K562 (cell line): ENCODE data around the gene WDR31. TPM values are rescaled to one million over a fixed set of nuclear protein-coding genes. Genes with fewer than 3 reads are reported as not detected.
A peak's percentile ranks its signal among the peaks of the same experiment; 100 is the strongest.

Source experiments
- DPF2 ChIP-seq: fragments of 450-650 bp; IDR thresholded peaks from 2 replicates; pipeline ENCODE4 v1.6.1; 2016
- IRF2 ChIP-seq: sonication (generic); formaldehyde crosslinking; IDR thresholded peaks from 2 replicates; pipeline ENCODE4 v1.8.1; 2022; ENCODE audit warnings: mild to moderate bottlenecking, missing genetic modification reagents
- NCOA6 ChIP-seq: fragments of 450-650 bp; IDR thresholded peaks from 2 replicates; pipeline ENCODE4 v1.6.1; 2017; ENCODE audit warnings: mild to moderate bottlenecking
- PHF21A ChIP-seq: fragments of 450-650 bp; IDR thresholded peaks from 2 replicates; pipeline ENCODE4 v1.6.1; 2017; ENCODE audit warnings: low read depth, borderline replicate concordance
- PYGO2 ChIP-seq: fragments of 450-650 bp; IDR thresholded peaks from 2 replicates; pipeline ENCODE4 v1.6.1; 2016; ENCODE audit warnings: mild to moderate bottlenecking, missing genetic modification characterization, moderate library complexity, missing compliant biosample characterization
- SMAD4 ChIP-seq: fragments of 250-450 bp; sonication (Bioruptor Pico); conservative IDR thresholded peaks from 2 replicates; pipeline ENCODE4 v1.8.0; 2021; ENCODE audit warnings: inconsistent platforms, mild to moderate bottlenecking, moderate library complexity
- SP2 ChIP-seq: IDR thresholded peaks from 2 replicates; pipeline ENCODE4 v1.6.1; 2011; ENCODE audit warnings: mild to moderate bottlenecking, low read depth, low read length, moderate library complexity; ENCODE audit not compliant: poor library complexity, severe bottlenecking; ENCODE audit errors: extremely low read depth
- polyA plus RNA-seq, 8 experiments: library from polyadenylated mRNA; depleted of rRNA in 4 of 8; stranded (reverse) in 5 of 8; unstranded in 3 of 8; fragments of >200 nt; fragmentation: Nextera tagmentation in 2 of 8; fragmentation: Illumina TruSeq in 1 of 8; extraction: Ambion mirVana in 2 of 8; extraction: Trizol in 1 of 8; gene quantifications; 2 replicates each; pipeline versions ENCODE4 v1.2.1 to v1.2.3, GENCODE V29; 2011 to 2014; ENCODE audit warnings: inconsistent platforms in 1 of 8, missing spikeins in 1 of 8
- total RNA-seq, 7 experiments: library from RNA; depleted of rRNA in 6 of 7; stranded (reverse); fragments of >200 nt in 6 of 7; fragmentation: Illumina TruSeq in 2 of 7; extraction: Trizol in 2 of 7; gene quantifications; 2 replicates each; pipeline versions ENCODE4 v1.2.1 to v1.2.3, GENCODE V29; 2011 to 2021; ENCODE audit warnings: low replicate concordance in 1 of 7
- TF ChIP-seq, protein P1 (sequence below), 2 experiments: IDR thresholded peaks; 2 replicates each; pipeline ENCODE4 v1.6.1; 2012; ENCODE audit warnings: improper control_type of control experiment in 2 of 2, low read depth in 2 of 2, low read length in 2 of 2, borderline replicate concordance in 1 of 2
- TF ChIP-seq, protein P2 (sequence below): sonication (generic); formaldehyde crosslinking; IDR thresholded peaks from 2 replicates; pipeline ENCODE4 v1.8.0; 2023; ENCODE audit warnings: mild to moderate bottlenecking, missing genetic modification reagents
- TF ChIP-seq, protein P3 (sequence below): fragments of 250-450 bp; sonication (Bioruptor Pico); IDR thresholded peaks from 2 replicates; pipeline ENCODE4 v1.4.0; 2020; ENCODE audit warnings: borderline replicate concordance
- TF ChIP-seq, protein P4 (sequence below): sonication (generic); formaldehyde crosslinking; IDR thresholded peaks from 2 replicates; pipeline ENCODE4 v1.8.0; 2022; ENCODE audit warnings: missing genetic modification reagents, mild to moderate bottlenecking, borderline replicate concordance
- TF ChIP-seq, protein P5 (sequence below): fragments of 450-650 bp; IDR thresholded peaks from 2 replicates; pipeline ENCODE4 v1.6.1; 2016; ENCODE audit warnings: borderline replicate concordance
- TF ChIP-seq, protein P6 (sequence below): fragments of 450-650 bp; IDR thresholded peaks from 2 replicates; pipeline ENCODE4 v1.6.1; 2016; ENCODE audit warnings: low read depth, mild to moderate bottlenecking, moderate library complexity
- TF ChIP-seq, protein P7 (sequence below): fragments of 250-450 bp; sonication (Bioruptor Pico); IDR thresholded peaks from 2 replicates; pipeline ENCODE4 v1.9.0; 2021; ENCODE audit warnings: mild to moderate bottlenecking

Gene WDR31
- total and polyA plus RNA-seq, 9 of the 15 experiments (the other 6 are each of a cell fraction or from before 2014, with no cell fraction given) = 0.35 to 1.8 (median 0.95) TPM

DNA sequence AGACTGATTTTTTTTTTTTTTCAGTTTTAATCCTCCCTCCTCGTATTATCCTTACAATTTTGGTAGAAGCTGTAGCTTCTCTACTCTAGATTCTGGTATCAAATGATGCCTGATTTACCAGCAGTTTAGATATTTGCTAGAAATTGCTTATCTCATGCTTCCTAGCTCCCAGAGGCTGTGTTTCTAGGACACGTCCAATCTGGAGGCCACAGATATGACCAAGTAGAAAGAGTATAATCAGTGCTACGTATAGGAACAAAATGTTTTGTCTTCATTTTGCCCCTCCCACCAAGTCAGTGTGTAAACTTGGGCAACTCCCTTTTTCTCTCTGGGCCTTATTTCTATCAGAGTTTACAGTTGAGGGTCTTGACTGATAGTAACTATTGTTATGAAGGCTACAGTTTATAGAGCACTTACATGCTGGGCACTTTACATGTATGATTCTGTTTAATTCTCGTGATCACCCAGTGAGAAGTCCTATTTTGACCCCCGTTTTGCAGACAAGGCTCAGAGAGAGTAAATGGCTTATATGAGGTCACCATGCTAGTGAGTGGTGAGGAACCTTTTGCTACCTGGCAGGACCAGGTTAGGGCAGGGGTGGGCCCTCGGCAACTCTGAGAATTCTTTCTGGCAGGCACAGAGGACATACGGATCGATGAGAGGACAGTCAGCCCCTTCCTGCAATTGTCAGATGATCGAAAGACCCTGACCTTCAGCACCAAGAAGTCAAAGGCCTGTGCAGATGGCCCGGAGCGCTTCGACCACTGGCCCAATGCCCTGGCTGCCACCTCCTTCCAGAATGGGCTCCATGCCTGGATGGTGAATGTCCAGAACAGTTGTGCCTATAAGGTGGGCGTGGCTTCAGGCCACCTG is 29.1 kb upstream of the WDR31 start (continued):
- peak; percentile 98 for TF ChIP-seq SMAD4 (CRISPR knock-in tag)
- TF ChIP-seq, protein P1, sequence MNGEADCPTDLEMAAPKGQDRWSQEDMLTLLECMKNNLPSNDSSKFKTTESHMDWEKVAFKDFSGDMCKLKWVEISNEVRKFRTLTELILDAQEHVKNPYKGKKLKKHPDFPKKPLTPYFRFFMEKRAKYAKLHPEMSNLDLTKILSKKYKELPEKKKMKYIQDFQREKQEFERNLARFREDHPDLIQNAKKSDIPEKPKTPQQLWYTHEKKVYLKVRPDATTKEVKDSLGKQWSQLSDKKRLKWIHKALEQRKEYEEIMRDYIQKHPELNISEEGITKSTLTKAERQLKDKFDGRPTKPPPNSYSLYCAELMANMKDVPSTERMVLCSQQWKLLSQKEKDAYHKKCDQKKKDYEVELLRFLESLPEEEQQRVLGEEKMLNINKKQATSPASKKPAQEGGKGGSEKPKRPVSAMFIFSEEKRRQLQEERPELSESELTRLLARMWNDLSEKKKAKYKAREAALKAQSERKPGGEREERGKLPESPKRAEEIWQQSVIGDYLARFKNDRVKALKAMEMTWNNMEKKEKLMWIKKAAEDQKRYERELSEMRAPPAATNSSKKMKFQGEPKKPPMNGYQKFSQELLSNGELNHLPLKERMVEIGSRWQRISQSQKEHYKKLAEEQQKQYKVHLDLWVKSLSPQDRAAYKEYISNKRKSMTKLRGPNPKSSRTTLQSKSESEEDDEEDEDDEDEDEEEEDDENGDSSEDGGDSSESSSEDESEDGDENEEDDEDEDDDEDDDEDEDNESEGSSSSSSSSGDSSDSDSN (IDR thresholded peaks at IDR 0.05; ENCODE audit: borderline replicate concordance in 1 of 2, low read depth in 2 of 2, low read length in 2 of 2) = no peak
- TF ChIP-seq, protein P2, sequence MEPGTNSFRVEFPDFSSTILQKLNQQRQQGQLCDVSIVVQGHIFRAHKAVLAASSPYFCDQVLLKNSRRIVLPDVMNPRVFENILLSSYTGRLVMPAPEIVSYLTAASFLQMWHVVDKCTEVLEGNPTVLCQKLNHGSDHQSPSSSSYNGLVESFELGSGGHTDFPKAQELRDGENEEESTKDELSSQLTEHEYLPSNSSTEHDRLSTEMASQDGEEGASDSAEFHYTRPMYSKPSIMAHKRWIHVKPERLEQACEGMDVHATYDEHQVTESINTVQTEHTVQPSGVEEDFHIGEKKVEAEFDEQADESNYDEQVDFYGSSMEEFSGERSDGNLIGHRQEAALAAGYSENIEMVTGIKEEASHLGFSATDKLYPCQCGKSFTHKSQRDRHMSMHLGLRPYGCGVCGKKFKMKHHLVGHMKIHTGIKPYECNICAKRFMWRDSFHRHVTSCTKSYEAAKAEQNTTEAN (CRISPR knock-in tag) = no peak
- TF ChIP-seq PHF21A = no peak
- no peak for TF ChIP-seq SP2
- TF ChIP-seq IRF2 (CRISPR knock-in tag) = no peak
- TF ChIP-seq, protein P3, sequence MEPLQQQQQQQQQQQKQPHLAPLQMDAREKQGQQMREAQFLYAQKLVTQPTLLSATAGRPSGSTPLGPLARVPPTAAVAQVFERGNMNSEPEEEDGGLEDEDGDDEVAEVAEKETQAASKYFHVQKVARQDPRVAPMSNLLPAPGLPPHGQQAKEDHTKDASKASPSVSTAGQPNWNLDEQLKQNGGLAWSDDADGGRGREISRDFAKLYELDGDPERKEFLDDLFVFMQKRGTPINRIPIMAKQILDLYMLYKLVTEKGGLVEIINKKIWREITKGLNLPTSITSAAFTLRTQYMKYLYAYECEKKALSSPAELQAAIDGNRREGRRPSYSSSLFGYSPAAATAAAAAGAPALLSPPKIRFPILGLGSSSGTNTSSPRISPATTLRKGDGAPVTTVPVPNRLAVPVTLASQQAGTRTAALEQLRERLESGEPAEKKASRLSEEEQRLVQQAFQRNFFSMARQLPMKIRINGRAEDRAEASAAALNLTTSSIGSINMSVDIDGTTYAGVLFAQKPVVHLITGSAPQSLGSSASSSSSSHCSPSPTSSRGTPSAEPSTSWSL (CRISPR knock-in tag) = no peak
- TF ChIP-seq, protein P4, sequence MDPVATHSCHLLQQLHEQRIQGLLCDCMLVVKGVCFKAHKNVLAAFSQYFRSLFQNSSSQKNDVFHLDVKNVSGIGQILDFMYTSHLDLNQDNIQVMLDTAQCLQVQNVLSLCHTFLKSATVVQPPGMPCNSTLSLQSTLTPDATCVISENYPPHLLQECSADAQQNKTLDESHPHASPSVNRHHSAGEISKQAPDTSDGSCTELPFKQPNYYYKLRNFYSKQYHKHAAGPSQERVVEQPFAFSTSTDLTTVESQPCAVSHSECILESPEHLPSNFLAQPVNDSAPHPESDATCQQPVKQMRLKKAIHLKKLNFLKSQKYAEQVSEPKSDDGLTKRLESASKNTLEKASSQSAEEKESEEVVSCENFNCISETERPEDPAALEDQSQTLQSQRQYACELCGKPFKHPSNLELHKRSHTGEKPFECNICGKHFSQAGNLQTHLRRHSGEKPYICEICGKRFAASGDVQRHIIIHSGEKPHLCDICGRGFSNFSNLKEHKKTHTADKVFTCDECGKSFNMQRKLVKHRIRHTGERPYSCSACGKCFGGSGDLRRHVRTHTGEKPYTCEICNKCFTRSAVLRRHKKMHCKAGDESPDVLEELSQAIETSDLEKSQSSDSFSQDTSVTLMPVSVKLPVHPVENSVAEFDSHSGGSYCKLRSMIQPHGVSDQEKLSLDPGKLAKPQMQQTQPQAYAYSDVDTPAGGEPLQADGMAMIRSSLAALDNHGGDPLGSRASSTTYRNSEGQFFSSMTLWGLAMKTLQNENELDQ (CRISPR knock-in tag) = no peak
- TF ChIP-seq, protein P5, sequence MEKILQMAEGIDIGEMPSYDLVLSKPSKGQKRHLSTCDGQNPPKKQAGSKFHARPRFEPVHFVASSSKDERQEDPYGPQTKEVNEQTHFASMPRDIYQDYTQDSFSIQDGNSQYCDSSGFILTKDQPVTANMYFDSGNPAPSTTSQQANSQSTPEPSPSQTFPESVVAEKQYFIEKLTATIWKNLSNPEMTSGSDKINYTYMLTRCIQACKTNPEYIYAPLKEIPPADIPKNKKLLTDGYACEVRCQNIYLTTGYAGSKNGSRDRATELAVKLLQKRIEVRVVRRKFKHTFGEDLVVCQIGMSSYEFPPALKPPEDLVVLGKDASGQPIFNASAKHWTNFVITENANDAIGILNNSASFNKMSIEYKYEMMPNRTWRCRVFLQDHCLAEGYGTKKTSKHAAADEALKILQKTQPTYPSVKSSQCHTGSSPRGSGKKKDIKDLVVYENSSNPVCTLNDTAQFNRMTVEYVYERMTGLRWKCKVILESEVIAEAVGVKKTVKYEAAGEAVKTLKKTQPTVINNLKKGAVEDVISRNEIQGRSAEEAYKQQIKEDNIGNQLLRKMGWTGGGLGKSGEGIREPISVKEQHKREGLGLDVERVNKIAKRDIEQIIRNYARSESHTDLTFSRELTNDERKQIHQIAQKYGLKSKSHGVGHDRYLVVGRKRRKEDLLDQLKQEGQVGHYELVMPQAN = no peak
- no peak for TF ChIP-seq NCOA6
- TF ChIP-seq DPF2 = peak; percentile 95
- TF ChIP-seq, protein P6, sequence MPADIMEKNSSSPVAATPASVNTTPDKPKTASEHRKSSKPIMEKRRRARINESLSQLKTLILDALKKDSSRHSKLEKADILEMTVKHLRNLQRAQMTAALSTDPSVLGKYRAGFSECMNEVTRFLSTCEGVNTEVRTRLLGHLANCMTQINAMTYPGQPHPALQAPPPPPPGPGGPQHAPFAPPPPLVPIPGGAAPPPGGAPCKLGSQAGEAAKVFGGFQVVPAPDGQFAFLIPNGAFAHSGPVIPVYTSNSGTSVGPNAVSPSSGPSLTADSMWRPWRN = no peak
- TF ChIP-seq PYGO2 (tag) = no peak
- TF ChIP-seq, protein P7, sequence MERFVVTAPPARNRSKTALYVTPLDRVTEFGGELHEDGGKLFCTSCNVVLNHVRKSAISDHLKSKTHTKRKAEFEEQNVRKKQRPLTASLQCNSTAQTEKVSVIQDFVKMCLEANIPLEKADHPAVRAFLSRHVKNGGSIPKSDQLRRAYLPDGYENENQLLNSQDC (CRISPR knock-in tag) = no peak
